Measurements from ENCODE around the gene SLC12A9.
A peak's percentile ranks its signal among the peaks of the same experiment; 100 is the strongest.

GRCh38 chr7:100837099-100837836 is 15.2 kb upstream of the SLC12A9 start:
- TF ChIP-seq POLR2AphosphoS5 (IDR thresholded peaks at IDR 0.05), result peak; percentile 64 to 77 (median 65)
- TF ChIP-seq CTCF (IDR thresholded peaks at IDR 0.05), result no peak
- peak; percentile 56 for TF ChIP-seq POLR2A (IDR thresholded peaks at IDR 0.05)
- no peak for TF ChIP-seq EP300 (IDR thresholded peaks at IDR 0.05; ENCODE audit: low read depth)
